K562 (cell line): Measurements from ENCODE around the gene PSMA2. TPM values are rescaled to one million over a fixed set of nuclear protein-coding genes. Genes with fewer than 3 reads are reported as not detected.
A peak's percentile ranks its signal among the peaks of the same experiment; 100 is the strongest.

Source experiments
- ATF1 ChIP-seq, 2 experiments: fragments of 450-650 bp in 1 of 2; IDR thresholded peaks; 2 replicates each; pipeline ENCODE4 v1.6.1; 2016; ENCODE audit warnings: missing compliant biosample characterization in 1 of 2, missing genetic modification characterization in 1 of 2
- DMBX1 ChIP-seq: fragments of 250-450 bp; sonication (Bioruptor Pico); IDR thresholded peaks from 2 replicates; pipeline ENCODE4 v1.8.0; 2022; ENCODE audit warnings: inconsistent platforms, mild to moderate bottlenecking, moderate library complexity, borderline replicate concordance
- HDAC2 ChIP-seq: fragments of 450-650 bp; IDR thresholded peaks from 2 replicates; pipeline ENCODE4 v1.6.1; 2016; ENCODE audit warnings: mild to moderate bottlenecking
- HNRNPUL1 ChIP-seq: fragments of 200-400 bp; formaldehyde crosslinking; IDR thresholded peaks from 2 replicates; pipeline ENCODE4 v1.6.1; 2017; ENCODE audit warnings: low read length
- HOXB6 ChIP-seq: fragments of 250-450 bp; sonication (Bioruptor Pico); IDR thresholded peaks from 2 replicates; pipeline ENCODE4 v1.5.1; 2022; ENCODE audit warnings: mild to moderate bottlenecking, borderline replicate concordance
- OTX1 ChIP-seq: fragments of 450-650 bp; formaldehyde crosslinking; IDR thresholded peaks from 2 replicates; pipeline ENCODE4 v1.4.0; 2022; ENCODE audit warnings: mild to moderate bottlenecking
- PTRF ChIP-seq: fragments of 450-650 bp; IDR thresholded peaks from 2 replicates; pipeline ENCODE4 v1.6.1; 2016; ENCODE audit warnings: mild to moderate bottlenecking, missing genetic modification characterization, missing compliant biosample characterization
- SETDB1 ChIP-seq: IDR thresholded peaks from one replicate; pipeline ENCODE4 v1.6.1; 2012; ENCODE audit warnings: low read length, control low read depth, inconsistent platforms
- TEAD2 ChIP-seq: fragments of 450-650 bp; IDR thresholded peaks from 2 replicates; pipeline ENCODE4 v1.6.1; 2016; ENCODE audit warnings: missing genetic modification characterization, control low read depth, missing compliant biosample characterization
- ZNF197 ChIP-seq: fragments of 200-800 bp; sonication (Bioruptor generic); IDR thresholded peaks from 2 replicates; pipeline ENCODE4 v1.6.1; 2016; ENCODE audit warnings: low read depth, missing genetic modification characterization, missing compliant biosample characterization
- ZNF644 ChIP-seq: fragments of 200-800 bp; sonication (Bioruptor generic); IDR thresholded peaks from 2 replicates; pipeline ENCODE4 v1.6.1; 2016; ENCODE audit warnings: low read depth, missing genetic modification characterization, missing compliant biosample characterization
- ZZZ3 ChIP-seq: fragments of 450-650 bp; IDR thresholded peaks from 2 replicates; pipeline ENCODE4 v1.6.1; 2016; ENCODE audit warnings: antibody characterized with exemption, mild to moderate bottlenecking, moderate library complexity
- polyA plus RNA-seq, 8 experiments: library from polyadenylated mRNA; depleted of rRNA in 4 of 8; stranded (reverse) in 5 of 8; unstranded in 3 of 8; fragments of >200 nt; fragmentation: Nextera tagmentation in 2 of 8; fragmentation: Illumina TruSeq in 1 of 8; extraction: Ambion mirVana in 2 of 8; extraction: Trizol in 1 of 8; gene quantifications; 2 replicates each; pipeline versions ENCODE4 v1.2.1 to v1.2.3, GENCODE V29; 2011 to 2014; ENCODE audit warnings: inconsistent platforms in 1 of 8, missing spikeins in 1 of 8
- total RNA-seq, 7 experiments: library from RNA; depleted of rRNA in 6 of 7; stranded (reverse); fragments of >200 nt in 6 of 7; fragmentation: Illumina TruSeq in 2 of 7; extraction: Trizol in 2 of 7; gene quantifications; 2 replicates each; pipeline versions ENCODE4 v1.2.1 to v1.2.3, GENCODE V29; 2011 to 2021; ENCODE audit warnings: low replicate concordance in 1 of 7
- TF ChIP-seq, protein P1 (sequence below): fragments of 250-450 bp; sonication (Bioruptor Pico); IDR thresholded peaks from 2 replicates; pipeline ENCODE4 v1.4.0; 2020; ENCODE audit warnings: borderline replicate concordance
- TF ChIP-seq, protein P2 (sequence below), 3 experiments: fragments of 200-800 bp in 1 of 3; sonication (Bioruptor generic) in 1 of 3; sonication (generic) in 1 of 3; formaldehyde crosslinking in 1 of 3; IDR thresholded peaks; 2 replicates each; pipeline versions ENCODE4 v1.6.1 to v1.8.0; 2016 to 2022; ENCODE audit warnings: mild to moderate bottlenecking in 2 of 3, missing compliant biosample characterization in 2 of 3, missing genetic modification characterization in 2 of 3, missing genetic modification reagents in 1 of 3
- TF ChIP-seq, protein P3 (sequence below): fragments of 450-650 bp; IDR thresholded peaks from 2 replicates; pipeline ENCODE4 v1.6.1; 2016; ENCODE audit warnings: low read depth, mild to moderate bottlenecking, moderate library complexity
- TF ChIP-seq, protein P4 (sequence below): sonication (generic); formaldehyde crosslinking; IDR thresholded peaks from 2 replicates; pipeline ENCODE4 v1.8.1; 2023; ENCODE audit warnings: mild to moderate bottlenecking, missing genetic modification reagents

Gene PSMA2
- total and polyA plus RNA-seq, 9 of the 15 experiments (the other 6 are each of a cell fraction or from before 2014, with no cell fraction given), result 91.7 to 1,070 (median 213) TPM

DNA sequence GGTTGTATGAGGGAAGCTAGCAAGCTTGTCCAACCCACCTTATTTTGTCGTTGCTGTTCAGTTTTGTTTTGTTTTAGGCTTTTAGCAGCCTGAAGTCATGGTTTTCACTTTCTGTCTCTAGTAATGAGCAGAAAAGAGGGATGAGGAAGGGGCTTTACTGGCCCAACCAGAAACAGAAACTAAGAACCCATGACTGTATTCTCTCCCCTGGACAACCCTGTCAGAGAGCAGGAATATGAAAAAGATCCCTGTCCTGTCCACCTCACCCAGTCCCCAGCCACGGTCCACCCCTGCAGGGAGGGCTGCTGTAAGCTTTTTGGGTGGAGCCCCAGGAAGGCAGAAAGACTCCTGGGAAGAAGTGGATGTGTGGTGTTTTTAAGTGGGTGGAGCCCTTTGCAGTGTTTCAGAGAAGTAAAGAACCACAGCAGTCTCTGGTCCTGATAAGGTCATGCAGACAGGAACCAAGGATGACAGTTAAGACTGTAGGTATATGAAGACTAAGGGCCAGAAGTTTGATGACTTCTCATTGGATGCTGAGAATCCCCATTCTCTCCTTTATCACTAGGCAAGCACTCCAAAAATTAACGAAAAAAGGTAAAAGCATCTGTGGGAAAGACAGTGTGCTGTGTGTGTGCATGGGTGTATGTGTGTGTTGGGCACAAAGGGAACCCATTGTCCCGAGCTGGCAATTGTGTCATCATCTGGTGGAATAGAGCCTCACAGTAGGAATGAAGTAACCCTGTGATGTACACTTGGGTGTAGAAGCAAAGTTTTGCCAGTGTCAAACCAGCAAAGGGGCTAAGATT, 14.1 kb upstream of the PSMA2 start (continued):
- TF ChIP-seq HOXB6 (CRISPR knock-in tag) (no peak), HDAC2 (peak; percentile 49; the same call in 1 of the 2 replicates), ZNF197 (no peak), PTRF (tag) (no peak), OTX1 (CRISPR knock-in tag) (no peak), ZZZ3 (no peak), SETDB1 (no peak), TEAD2 (no peak), HNRNPUL1 (no peak), ZNF644 (tag) (no peak), ATF1 (CRISPR knock-in tag; IDR thresholded peaks at IDR 0.05) (no peak), ATF1 (tag; IDR thresholded peaks at IDR 0.05) (peak; percentile 28; the same call in 1 of the 2 replicates), DMBX1 (no peak)
- TF ChIP-seq, protein P1, sequence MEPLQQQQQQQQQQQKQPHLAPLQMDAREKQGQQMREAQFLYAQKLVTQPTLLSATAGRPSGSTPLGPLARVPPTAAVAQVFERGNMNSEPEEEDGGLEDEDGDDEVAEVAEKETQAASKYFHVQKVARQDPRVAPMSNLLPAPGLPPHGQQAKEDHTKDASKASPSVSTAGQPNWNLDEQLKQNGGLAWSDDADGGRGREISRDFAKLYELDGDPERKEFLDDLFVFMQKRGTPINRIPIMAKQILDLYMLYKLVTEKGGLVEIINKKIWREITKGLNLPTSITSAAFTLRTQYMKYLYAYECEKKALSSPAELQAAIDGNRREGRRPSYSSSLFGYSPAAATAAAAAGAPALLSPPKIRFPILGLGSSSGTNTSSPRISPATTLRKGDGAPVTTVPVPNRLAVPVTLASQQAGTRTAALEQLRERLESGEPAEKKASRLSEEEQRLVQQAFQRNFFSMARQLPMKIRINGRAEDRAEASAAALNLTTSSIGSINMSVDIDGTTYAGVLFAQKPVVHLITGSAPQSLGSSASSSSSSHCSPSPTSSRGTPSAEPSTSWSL, result no peak
- TF ChIP-seq, protein P2, sequence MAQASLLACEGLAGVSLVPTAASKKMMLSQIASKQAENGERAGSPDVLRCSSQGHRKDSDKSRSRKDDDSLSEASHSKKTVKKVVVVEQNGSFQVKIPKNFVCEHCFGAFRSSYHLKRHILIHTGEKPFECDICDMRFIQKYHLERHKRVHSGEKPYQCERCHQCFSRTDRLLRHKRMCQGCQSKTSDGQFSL (CRISPR knock-in tag; IDR thresholded peaks at IDR 0.05), result no peak
- TF ChIP-seq, protein P2 (tag; IDR thresholded peaks at IDR 0.05), result no peak
- TF ChIP-seq, protein P3, sequence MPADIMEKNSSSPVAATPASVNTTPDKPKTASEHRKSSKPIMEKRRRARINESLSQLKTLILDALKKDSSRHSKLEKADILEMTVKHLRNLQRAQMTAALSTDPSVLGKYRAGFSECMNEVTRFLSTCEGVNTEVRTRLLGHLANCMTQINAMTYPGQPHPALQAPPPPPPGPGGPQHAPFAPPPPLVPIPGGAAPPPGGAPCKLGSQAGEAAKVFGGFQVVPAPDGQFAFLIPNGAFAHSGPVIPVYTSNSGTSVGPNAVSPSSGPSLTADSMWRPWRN, result no peak
- TF ChIP-seq, protein P4, sequence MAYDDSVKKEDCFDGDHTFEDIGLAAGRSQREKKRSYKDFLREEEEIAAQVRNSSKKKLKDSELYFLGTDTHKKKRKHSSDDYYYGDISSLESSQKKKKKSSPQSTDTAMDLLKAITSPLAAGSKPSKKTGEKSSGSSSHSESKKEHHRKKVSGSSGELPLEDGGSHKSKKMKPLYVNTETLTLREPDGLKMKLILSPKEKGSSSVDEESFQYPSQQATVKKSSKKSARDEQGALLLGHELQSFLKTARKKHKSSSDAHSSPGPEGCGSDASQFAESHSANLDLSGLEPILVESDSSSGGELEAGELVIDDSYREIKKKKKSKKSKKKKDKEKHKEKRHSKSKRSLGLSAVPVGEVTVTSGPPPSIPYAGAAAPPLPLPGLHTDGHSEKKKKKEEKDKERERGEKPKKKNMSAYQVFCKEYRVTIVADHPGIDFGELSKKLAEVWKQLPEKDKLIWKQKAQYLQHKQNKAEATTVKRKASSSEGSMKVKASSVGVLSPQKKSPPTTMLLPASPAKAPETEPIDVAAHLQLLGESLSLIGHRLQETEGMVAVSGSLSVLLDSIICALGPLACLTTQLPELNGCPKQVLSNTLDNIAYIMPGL (CRISPR knock-in tag), result no peak
